Stomach (tissue), 9 donors: Measurements from ENCODE around the gene MCEMP1. TPM values are rescaled to one million over a fixed set of nuclear protein-coding genes. Genes with fewer than 3 reads are reported as not detected.

Source experiments
- DNase-seq, 2 donors: peaks; one replicate each; pipeline versions ENCODE4 v3.0.0 to v3.0.0-alpha.2; 2013 to 2019
- H3K27ac ChIP-seq, 5 donors: fragments of 200-600 bp in 4 of 5; sonication (generic) in 4 of 5; one replicate each; pipeline ENCODE4 v1.5.1; 2013 to 2019; ENCODE audit warnings: mild to moderate bottlenecking in 1 of 5, moderate library complexity in 1 of 5
- H3K27me3 ChIP-seq, 3 donors: fragments of 200-600 bp; sonication (generic); one replicate each; pipeline ENCODE4 v1.5.1; 2017 to 2019; ENCODE audit warnings: mixed run types in 1 of 3
- H3K36me3 ChIP-seq, 4 donors: fragments of 200-600 bp; sonication (generic); 1 replicate in 3 of 4; 2 replicates in 1 of 4; pipeline ENCODE4 v1.5.1; 2016 to 2019
- H3K4me1 ChIP-seq, 4 donors: fragments of 200-600 bp; sonication (generic); one replicate each; pipeline ENCODE4 v1.5.1; 2016 to 2019
- H3K4me3 ChIP-seq, 4 donors: fragments of 200-600 bp; sonication (generic) in 3 of 4; one replicate each; pipeline ENCODE4 v1.5.1; 2016 to 2019; ENCODE audit warnings: mild to moderate bottlenecking in 1 of 4
- H3K9me3 ChIP-seq, 4 donors: fragments of 200-600 bp; sonication (generic); one replicate each; pipeline ENCODE4 v1.5.1; 2016 to 2019
- CTCF ChIP-seq, 7 experiments: fragments of 450-650 bp in 4 of 7; fragments of 200-600 bp in 3 of 7; sonication (generic) in 3 of 7; IDR thresholded peaks; one replicate each; pipeline ENCODE4 v1.5.1; 2016 to 2019; ENCODE audit warnings: antibody characterized with exemption in 7 of 7, control low read depth in 2 of 7, mild to moderate bottlenecking in 1 of 7
- EP300 ChIP-seq: sonication (generic); formaldehyde crosslinking; IDR thresholded peaks from one replicate; pipeline ENCODE4 v1.6.1; 2017; ENCODE audit warnings: antibody characterized with exemption
- POLR2A ChIP-seq, 4 donors: fragments of 450-650 bp; IDR thresholded peaks; one replicate each; pipeline ENCODE4 v1.6.1; 2016; ENCODE audit warnings: antibody characterized with exemption in 4 of 4, control low read depth in 2 of 4, mild to moderate bottlenecking in 1 of 4, moderate library complexity in 1 of 4
- POLR2AphosphoS5 ChIP-seq, 3 donors: sonication (generic); formaldehyde crosslinking; IDR thresholded peaks; one replicate each; pipeline ENCODE4 v1.6.1; 2016; ENCODE audit warnings: antibody characterized with exemption in 3 of 3
- WGBS, 5 donors: extraction: QIAGEN DNeasy Blood & Tissue Kit in 3 of 5; methylation state at CpG; one replicate each; pipeline versions ENCODE4 v1.1.5 to v1.1.7; 2013 to 2018; 5-methylcytosine and 5-hydroxymethylcytosine counted together
- intact Hi-C: fragments of 100-400 bp; cut with DNase I; formaldehyde crosslinking; loops from one replicate; pipeline ENCODE4 v1.15.1; 2023; ENCODE audit warnings: low total_unique reads
- polyA plus RNA-seq, 3 donors: library from polyadenylated mRNA; stranded (reverse); fragments of 200-250 nt; gene quantifications; one replicate each; pipeline ENCODE4 v1.2.3, GENCODE V29; 2013
- total RNA-seq, 5 donors: library from RNA; depleted of rRNA; stranded (reverse); fragments of >200 nt; gene quantifications; one replicate each; pipeline versions ENCODE4 v1.1.0 to v1.2.3, GENCODE V29; 2014 to 2016
- donor health status: healthy with polysubstance abuse.
- donor health status: Bipolar disorder and iron deficiency.
- donor health status: healthy.

MCEMP1 gene
- total and polyA plus RNA-seq, 8 donors = 0.37 to 9.1 (median 0.94) TPM; not detected in 2

GRCh38 chr19:7668842-7669241 is 8.0 kb upstream of the MCEMP1 start, which contains the start of gene RETN:
Gene RETN, plus strand, starts transcription at chr19:7669049. Its CDS starts 278 bp downstream, at chr19:7669327.
- peak within 1 kb of the TSS in 2 of 4 donors; percentile 12 to 13 for H3K4me3 ChIP-seq
- no peak within 1 kb of the TSS for H3K27ac ChIP-seq
- TF ChIP-seq POLR2A (IDR thresholded peaks at IDR 0.05) = no peak
- no peak for TF ChIP-seq EP300
- TF ChIP-seq POLR2AphosphoS5 (IDR thresholded peaks at IDR 0.05) = no peak
- TF ChIP-seq CTCF (IDR thresholded peaks at IDR 0.05) = no peak

GRCh38 chr19:7669641-7670040 is 7.2 kb upstream of the MCEMP1 start:
- Histone ChIP-seq H3K9me3 (peaks cover 0 to 7% (median 0%) of the 10 kb centered on the region in 4 donors), H3K27me3 (peaks cover 0 to 53% (median 30%) of the 10 kb centered on the region in 3 donors), H3K4me1 (peaks cover 0 to 13% (median 4%) of the 10 kb centered on the region in 4 donors), H3K36me3 (no peaks in the 10 kb centered on the region), H3K27ac (no peak overlapping the region), H3K4me3 (peak overlapping the region in 2 of 4 donors; percentile 12 to 13)
- no peak for DNase-seq
- WGBS, 5 donors = 28 to 37% (median 31%) methylated on average over 9 of the region's 9 CpGs
- intact Hi-C loops = no loop called here
- TF ChIP-seq POLR2AphosphoS5 (IDR thresholded peaks at IDR 0.05) (no peak), CTCF (IDR thresholded peaks at IDR 0.05) (no peak), EP300 (no peak), POLR2A (IDR thresholded peaks at IDR 0.05) (no peak)

More at GRCh38 chr19:7668842-7669241, 8.0 kb upstream of the MCEMP1 start, which contains the start of gene RETN:
- no peak for DNase-seq
- 62 to 86% (median 75%) methylated on average over 6 to 9 of the region's 9 CpGs for WGBS, 5 donors
- intact Hi-C loops = no loop called here
- Histone ChIP-seq H3K9me3 (peaks cover 0 to 4% (median 0%) of the 10 kb centered on the region in 4 donors), H3K4me1 (peaks cover 0 to 13% (median 4%) of the 10 kb centered on the region in 4 donors), H3K36me3 (no peaks in the 10 kb centered on the region), H3K27me3 (peaks cover 0 to 61% (median 30%) of the 10 kb centered on the region in 3 donors)

DNA sequence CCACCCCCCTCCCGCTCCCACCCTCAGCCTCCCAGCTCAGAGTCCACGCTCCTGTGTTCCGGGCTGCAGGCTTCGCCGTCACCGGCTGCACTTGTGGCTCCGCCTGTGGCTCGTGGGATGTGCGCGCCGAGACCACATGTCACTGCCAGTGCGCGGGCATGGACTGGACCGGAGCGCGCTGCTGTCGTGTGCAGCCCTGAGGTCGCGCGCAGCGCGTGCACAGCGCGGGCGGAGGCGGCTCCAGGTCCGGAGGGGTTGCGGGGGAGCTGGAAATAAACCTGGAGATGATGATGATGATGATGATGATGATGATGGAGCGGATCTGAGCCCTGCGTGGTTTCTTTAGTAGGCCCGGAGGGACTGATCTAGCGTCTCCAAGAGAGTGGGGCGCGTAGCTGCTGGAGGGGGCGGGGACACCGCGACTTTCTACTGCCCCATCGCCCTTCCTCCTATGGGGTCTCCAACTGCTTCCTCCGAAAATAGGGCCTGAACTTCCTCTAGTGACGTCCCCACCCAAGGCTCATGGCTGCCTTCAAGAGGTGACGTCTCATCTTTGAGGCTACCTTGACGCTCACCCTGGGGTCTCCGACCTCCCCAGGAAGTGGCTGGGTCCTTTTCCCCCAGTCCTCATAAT is 6.6 kb upstream of the MCEMP1 start:
- Histone ChIP-seq H3K4me3 (peak overlapping the region in 2 of 4 donors; percentile 12 to 13), H3K27me3 (peaks cover 0 to 55% (median 30%) of the 10 kb centered on the region in 3 donors), H3K4me1 (peaks cover 0 to 13% (median 4%) of the 10 kb centered on the region in 4 donors), H3K9me3 (peaks cover 0 to 7% (median 0%) of the 10 kb centered on the region in 4 donors), H3K36me3 (no peaks in the 10 kb centered on the region), H3K27ac (no peak overlapping the region)
- intact Hi-C loops = no loop called here
- WGBS, 5 donors = 2 to 7% (median 2%) methylated on average over 29 to 43 of the region's 43 CpGs
- TF ChIP-seq POLR2A (IDR thresholded peaks at IDR 0.05) (no peak), CTCF (IDR thresholded peaks at IDR 0.05) (no peak), POLR2AphosphoS5 (IDR thresholded peaks at IDR 0.05) (no peak), EP300 (no peak)
- peak in 1 of 2 donors; percentile 75 for DNase-seq

GRCh38 chr19:7670790-7671189 is 6.1 kb upstream of the MCEMP1 start:
- H3K4me3 ChIP-seq = no peak overlapping the region
- intact Hi-C loops = no loop called here
- DNase-seq = no peak
- peaks cover 0 to 7% (median 0%) of the 10 kb centered on the region in 4 donors for H3K9me3 ChIP-seq
- 20 to 42% (median 33%) methylated on average over 7 to 9 of the region's 9 CpGs for WGBS, 5 donors
- TF ChIP-seq EP300 (no peak), POLR2A (IDR thresholded peaks at IDR 0.05) (no peak), POLR2AphosphoS5 (IDR thresholded peaks at IDR 0.05) (no peak), CTCF (IDR thresholded peaks at IDR 0.05) (no peak)
- no peaks in the 10 kb centered on the region for H3K36me3 ChIP-seq
- peaks cover 0 to 13% (median 4%) of the 10 kb centered on the region in 4 donors for H3K4me1 ChIP-seq
- H3K27ac ChIP-seq = no peak overlapping the region
- peaks cover 0 to 60% (median 30%) of the 10 kb centered on the region in 3 donors for H3K27me3 ChIP-seq
